ENCODE results near the gene SAP30BP. TPM values are rescaled to one million over a fixed set of nuclear protein-coding genes. Genes with fewer than 3 reads are reported as not detected.

Gene SAP30BP
- total RNA-seq, 4 donors from 2014 or later: 67.0 to 104 (median 86.3) TPM

- Histone ChIP-seq H3K36me3 (peaks cover 1% of the 10 kb centered on the region), H3K27me3 (no peaks in the 10 kb centered on the region), H3K4me3 (no peak overlapping the region), H3K9me3 (no peaks in the 10 kb centered on the region), H3K27ac (peak overlapping the region; percentile 97), H3K4me1 (peaks cover 94% of the 10 kb centered on the region)
- WGBS: 43% methylated on average over 4 of the region's 4 CpGs
- TF ChIP-seq POLR2AphosphoS5 (IDR thresholded peaks at IDR 0.05): no peak
- no peak for TF ChIP-seq CTCF (IDR thresholded peaks at IDR 0.05)
- TF ChIP-seq POLR2A (IDR thresholded peaks at IDR 0.05): no peak
- no peak for TF ChIP-seq EP300 (IDR thresholded peaks at IDR 0.05)
- no peak for DNase-seq (ENCODE audit: low spot score in 2 of 2)
Measured at GRCh38 chr17:75683583-75683982, 16.4 kb downstream of the SAP30BP start.

- H3K36me3 ChIP-seq: no peaks in the 10 kb centered on the region
- WGBS: 96% methylated on average over 5 of the region's 5 CpGs
- no peak for DNase-seq (ENCODE audit: low spot score in 2 of 2)
- H3K9me3 ChIP-seq: no peaks in the 10 kb centered on the region
- no peaks in the 10 kb centered on the region for H3K27me3 ChIP-seq
- peaks cover 94% of the 10 kb centered on the region for H3K4me1 ChIP-seq
- no peak for TF ChIP-seq EP300 (IDR thresholded peaks at IDR 0.05)
- no peak for TF ChIP-seq POLR2A (IDR thresholded peaks at IDR 0.05)
- no peak overlapping the region for H3K4me3 ChIP-seq
- peak overlapping the region; percentile 97 for H3K27ac ChIP-seq
Measured at GRCh38 chr17:75684249-75684648, 17.1 kb downstream of the SAP30BP start.

- whole genome bisulfite sequencing: 26% methylated on average over 7 of the region's 7 CpGs
- H3K36me3 ChIP-seq: no peaks in the 10 kb centered on the region
- TF ChIP-seq CTCF (IDR thresholded peaks at IDR 0.05): no peak
- TF ChIP-seq POLR2AphosphoS5 (IDR thresholded peaks at IDR 0.05): peak in 2 of 3 donors; percentile 43 to 71
- no peak for TF ChIP-seq EP300 (IDR thresholded peaks at IDR 0.05)
- TF ChIP-seq POLR2A (IDR thresholded peaks at IDR 0.05): no peak
- no peaks in the 10 kb centered on the region for H3K9me3 ChIP-seq
- no peaks in the 10 kb centered on the region for H3K27me3 ChIP-seq
- DNase-seq (ENCODE audit: low spot score in 2 of 2): peak in 1 of 2 donors; percentile 87
- peak overlapping the region; percentile 97 for H3K27ac ChIP-seq
- H3K4me3 ChIP-seq: no peak overlapping the region
- peaks cover 94% of the 10 kb centered on the region for H3K4me1 ChIP-seq
Measured at GRCh38 chr17:75684924-75685323, 17.8 kb downstream of the SAP30BP start.

GRCh38 chr17:75685499-75685898 lies 18.4 kb downstream of the SAP30BP start:
- H3K27me3 ChIP-seq: no peaks in the 10 kb centered on the region
- no peak for DNase-seq (ENCODE audit: low spot score in 2 of 2)
- TF ChIP-seq POLR2A (IDR thresholded peaks at IDR 0.05): no peak
- no peak for TF ChIP-seq POLR2AphosphoS5 (IDR thresholded peaks at IDR 0.05)
- TF ChIP-seq EP300 (IDR thresholded peaks at IDR 0.05): no peak
- peak overlapping the region; percentile 97 for H3K27ac ChIP-seq
- H3K4me3 ChIP-seq: no peak overlapping the region
- H3K36me3 ChIP-seq: no peaks in the 10 kb centered on the region
- peaks cover 94% of the 10 kb centered on the region for H3K4me1 ChIP-seq
- no peaks in the 10 kb centered on the region for H3K9me3 ChIP-seq
- WGBS: 41% methylated on average over 3 of the region's 3 CpGs

- Histone ChIP-seq H3K4me1 (peaks cover 100% of the 10 kb centered on the region), H3K27ac (peak overlapping the region; percentile 97), H3K36me3 (no peaks in the 10 kb centered on the region), H3K9me3 (no peaks in the 10 kb centered on the region), H3K4me3 (peak overlapping the region; percentile 14), H3K27me3 (no peaks in the 10 kb centered on the region)
- 46% methylated on average over 5 of the region's 11 CpGs for WGBS
- DNase-seq (ENCODE audit: low spot score in 2 of 2): no peak
- TF ChIP-seq POLR2AphosphoS5 (IDR thresholded peaks at IDR 0.05) (no peak), EP300 (IDR thresholded peaks at IDR 0.05) (no peak), POLR2A (IDR thresholded peaks at IDR 0.05) (no peak), CTCF (IDR thresholded peaks at IDR 0.05) (no peak)
Measured at GRCh38 chr17:75688209-75688825, 21.2 kb downstream of the SAP30BP start.

GRCh38 chr17:75689441-75689873 lies 22.3 kb downstream of the SAP30BP start:
- 42% methylated on average over 6 of the region's 6 CpGs for WGBS
- H3K4me3 ChIP-seq: no peak overlapping the region
- DNase-seq (ENCODE audit: low spot score in 2 of 2): peak in 1 of 2 donors; percentile 68

More at GRCh38 chr17:75689441-75689873, 22.3 kb downstream of the SAP30BP start:
- Histone ChIP-seq H3K36me3 (no peaks in the 10 kb centered on the region), H3K4me1 (peaks cover 100% of the 10 kb centered on the region), H3K9me3 (no peaks in the 10 kb centered on the region), H3K27me3 (no peaks in the 10 kb centered on the region), H3K27ac (peak overlapping the region; percentile 97)
- TF ChIP-seq POLR2AphosphoS5 (IDR thresholded peaks at IDR 0.05) (peak in 1 of 3 donors; percentile 7), EP300 (IDR thresholded peaks at IDR 0.05) (no peak), POLR2A (IDR thresholded peaks at IDR 0.05) (no peak)

Measured in suprapubic skin (tissue), 4 donors.